ENCODE results near the gene FXR2. TPM values are rescaled to one million over a fixed set of nuclear protein-coding genes. Genes with fewer than 3 reads are reported as not detected.
A peak's percentile ranks its signal among the peaks of the same experiment; 100 is the strongest.

FXR2 gene
- total and polyA plus RNA-seq, 9 of the 15 experiments (the other 6 are each of a cell fraction or from before 2014, with no cell fraction given): 2.0 to 49.3 (median 24.5) TPM

DNA sequence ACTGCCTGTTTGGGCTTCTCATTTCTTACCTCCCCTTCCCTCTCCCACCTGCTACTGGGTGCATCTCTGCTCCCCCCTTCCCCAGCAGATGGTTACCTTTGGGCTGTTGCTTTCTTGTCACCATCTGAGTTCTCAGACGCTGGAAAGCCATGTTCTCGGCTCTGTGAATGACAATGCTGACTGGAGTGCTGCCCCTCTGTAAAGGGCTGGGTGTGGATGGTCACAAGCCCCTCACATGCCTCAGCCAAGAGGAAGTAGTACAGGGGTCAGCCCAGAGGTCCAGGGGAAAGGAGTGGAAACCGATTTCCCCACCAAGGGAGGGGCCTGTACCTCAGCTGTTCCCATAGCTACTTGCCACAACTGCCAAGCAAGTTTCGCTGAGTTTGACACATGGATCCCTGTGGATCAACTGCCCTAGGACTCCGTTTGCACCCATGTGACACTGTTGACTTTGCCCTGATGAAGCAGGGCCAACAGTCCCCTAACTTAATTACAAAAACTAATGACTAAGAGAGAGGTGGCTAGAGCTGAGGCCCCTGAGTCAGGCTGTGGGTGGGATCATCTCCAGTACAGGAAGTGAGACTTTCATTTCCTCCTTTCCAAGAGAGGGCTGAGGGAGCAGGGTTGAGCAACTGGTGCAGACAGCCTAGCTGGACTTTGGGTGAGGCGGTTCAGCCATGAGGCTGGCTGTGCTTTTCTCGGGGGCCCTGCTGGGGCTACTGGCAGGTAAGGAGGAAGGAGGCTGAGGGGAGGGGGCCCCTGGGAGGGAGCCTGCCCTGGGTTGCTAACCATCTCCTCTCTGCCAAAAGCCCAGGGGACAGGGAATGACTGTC lies 35.5 kb downstream of the FXR2 start, which contains the start of gene CD68 (continued):
- no peak for TF ChIP-seq GABPB2 (CRISPR knock-in tag; conservative IDR thresholded peaks at IDR 0.05)
- TF ChIP-seq HBP1 (CRISPR knock-in tag; IDR thresholded peaks at IDR 0.05): peak; percentile 34; the same call in 1 of the 2 replicates
- TF ChIP-seq CBX5 (IDR thresholded peaks at IDR 0.05; ENCODE audit: borderline replicate concordance, low read depth): no peak
- TF ChIP-seq ZNF184 (CRISPR knock-in tag; IDR thresholded peaks at IDR 0.05): no peak
- 0 out of 2 replicates have a peak, but pooled peaks have one; percentile 12 for TF ChIP-seq ELF2 (CRISPR knock-in tag; IDR thresholded peaks at IDR 0.05)
- peak; percentile 93 for TF ChIP-seq POLR2AphosphoS5 (IDR thresholded peaks at IDR 0.05; ENCODE audit: control insufficient read depth, insufficient read depth, low read depth, low read length)
- no peak for TF ChIP-seq COPS2 (conservative IDR thresholded peaks at IDR 0.05)
- TF ChIP-seq NR2C1 (IDR thresholded peaks at IDR 0.05): no peak
- no peak for TF ChIP-seq NR2C1 (tag; IDR thresholded peaks at IDR 0.05)
- no peak for TF ChIP-seq GATAD2B (IDR thresholded peaks at IDR 0.05; ENCODE audit: borderline replicate concordance)
- no peak for TF ChIP-seq ZNF133 (CRISPR knock-in tag; IDR thresholded peaks at IDR 0.05)
- no peak for TF ChIP-seq NELFE (IDR thresholded peaks at IDR 0.05; ENCODE audit: insufficient read depth, insufficient read length)
- TF ChIP-seq PHF20 (IDR thresholded peaks at IDR 0.05; ENCODE audit: partially characterized antibody): no peak
- TF ChIP-seq ETS2 (tag; IDR thresholded peaks at IDR 0.05; ENCODE audit: borderline replicate concordance, poor library complexity, severe bottlenecking): no peak
- no peak for TF ChIP-seq ZNF217 (CRISPR knock-in tag; IDR thresholded peaks at IDR 0.05)
- TF ChIP-seq, protein P1, sequence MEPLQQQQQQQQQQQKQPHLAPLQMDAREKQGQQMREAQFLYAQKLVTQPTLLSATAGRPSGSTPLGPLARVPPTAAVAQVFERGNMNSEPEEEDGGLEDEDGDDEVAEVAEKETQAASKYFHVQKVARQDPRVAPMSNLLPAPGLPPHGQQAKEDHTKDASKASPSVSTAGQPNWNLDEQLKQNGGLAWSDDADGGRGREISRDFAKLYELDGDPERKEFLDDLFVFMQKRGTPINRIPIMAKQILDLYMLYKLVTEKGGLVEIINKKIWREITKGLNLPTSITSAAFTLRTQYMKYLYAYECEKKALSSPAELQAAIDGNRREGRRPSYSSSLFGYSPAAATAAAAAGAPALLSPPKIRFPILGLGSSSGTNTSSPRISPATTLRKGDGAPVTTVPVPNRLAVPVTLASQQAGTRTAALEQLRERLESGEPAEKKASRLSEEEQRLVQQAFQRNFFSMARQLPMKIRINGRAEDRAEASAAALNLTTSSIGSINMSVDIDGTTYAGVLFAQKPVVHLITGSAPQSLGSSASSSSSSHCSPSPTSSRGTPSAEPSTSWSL (CRISPR knock-in tag; IDR thresholded peaks at IDR 0.05; ENCODE audit: borderline replicate concordance): no peak
- no peak for TF ChIP-seq NR2C2 (CRISPR knock-in tag; IDR thresholded peaks at IDR 0.05)
- TF ChIP-seq NR2C2 (tag; IDR thresholded peaks at IDR 0.05): 0 out of 2 replicates have a peak, but pooled peaks have one; percentile 42
- peak; percentile 57 for TF ChIP-seq SMAD1 (IDR thresholded peaks at IDR 0.05; ENCODE audit: low read depth, low read length, partially characterized antibody)
- TF ChIP-seq, protein P2, sequence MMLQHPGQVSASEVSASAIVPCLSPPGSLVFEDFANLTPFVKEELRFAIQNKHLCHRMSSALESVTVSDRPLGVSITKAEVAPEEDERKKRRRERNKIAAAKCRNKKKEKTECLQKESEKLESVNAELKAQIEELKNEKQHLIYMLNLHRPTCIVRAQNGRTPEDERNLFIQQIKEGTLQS (IDR thresholded peaks at IDR 0.05): peak; percentile 58; the same call in 1 of the 2 replicates
- TF ChIP-seq, protein P2 (CRISPR knock-in tag; conservative IDR thresholded peaks at IDR 0.05): peak; percentile 50; the same call in 1 of the 2 replicates
- TF ChIP-seq HDGF (IDR thresholded peaks at IDR 0.05): no peak
- no peak for TF ChIP-seq CHCHD3 (CRISPR knock-in tag; IDR thresholded peaks at IDR 0.05)
- TF ChIP-seq ZNF197 (CRISPR knock-in tag; IDR thresholded peaks at IDR 0.05; ENCODE audit: low read depth): 0 out of 2 replicates have a peak, but pooled peaks have one; percentile 49

Data from K562 (cell line).